Right ventricle myocardium superior (tissue), 1 donor: ENCODE results near the gene AREG. TPM values are rescaled to one million over a fixed set of nuclear protein-coding genes. Genes with fewer than 3 reads are reported as not detected.

Experiments used
- ATAC-seq: fragments of 200-7000 bp; cut with Tn5 transposase; one replicate; pipeline ENCODE4 v1.9.1; 2020; ENCODE audit warnings: mild to moderate bottlenecking; ENCODE audit not compliant: poor library complexity
- DNase-seq: peaks from one replicate; pipeline ENCODE4 v3.0.0-alpha.2; 2020
- intact Hi-C: fragments of 100-400 bp; cut with DNase I; formaldehyde crosslinking; loops from one replicate; pipeline ENCODE4 v1.11.2; 2022
- total RNA-seq: library from RNA; stranded (reverse); fragmentation: NEBNext Ultra II Directional; extraction: Animal tissue kit (Norgen Biotek cat#: 25700); gene quantifications from one replicate; pipeline ENCODE4 v1.2.1, GENCODE V29; 2021
- donor health status: DM: no; HTN: yes; CAD: no; lungs with severe emphysema.

The AREG gene
- total RNA-seq, 1 donor from 2014 or later, result 0.75 TPM

DNA sequence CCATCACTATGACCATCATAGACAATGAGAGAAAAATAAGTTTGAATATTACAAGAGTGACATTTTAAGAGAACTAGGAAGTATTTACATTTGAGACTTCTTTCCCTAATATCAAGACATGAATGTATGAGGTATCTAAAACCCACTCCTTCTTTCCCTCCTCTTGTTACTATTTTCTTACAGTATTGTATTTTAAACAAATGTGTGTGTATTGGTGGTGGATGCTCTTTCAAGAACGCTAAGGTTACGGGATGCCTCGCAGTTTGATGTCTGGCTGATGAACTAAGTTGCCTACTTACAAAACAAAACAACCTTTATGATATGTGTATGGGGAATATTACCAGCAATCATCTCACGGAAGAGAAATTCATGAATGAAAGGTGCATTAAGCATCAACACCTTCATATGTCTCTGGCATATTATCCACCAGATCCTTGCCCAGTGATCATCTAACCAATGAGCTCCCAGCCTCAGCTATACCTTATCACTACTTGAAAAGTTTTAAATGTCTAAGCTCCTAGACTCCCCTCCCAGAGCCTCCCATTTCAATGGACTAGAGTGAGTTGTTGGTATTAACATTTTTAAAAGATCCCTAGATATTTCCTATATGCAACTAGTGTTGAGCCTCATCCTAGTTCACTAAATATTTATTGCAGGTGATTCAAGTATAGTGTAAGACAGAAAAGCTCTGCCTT is 10.6 kb downstream of the AREG start:
- DNase-seq (no peak), ATAC-seq (no peak)
- intact Hi-C loops, result no loop called here

- DNase-seq (no peak), ATAC-seq (no peak)
Observed at GRCh38 chr4:74456056-74456744, 11.3 kb downstream of the AREG start.

DNA sequence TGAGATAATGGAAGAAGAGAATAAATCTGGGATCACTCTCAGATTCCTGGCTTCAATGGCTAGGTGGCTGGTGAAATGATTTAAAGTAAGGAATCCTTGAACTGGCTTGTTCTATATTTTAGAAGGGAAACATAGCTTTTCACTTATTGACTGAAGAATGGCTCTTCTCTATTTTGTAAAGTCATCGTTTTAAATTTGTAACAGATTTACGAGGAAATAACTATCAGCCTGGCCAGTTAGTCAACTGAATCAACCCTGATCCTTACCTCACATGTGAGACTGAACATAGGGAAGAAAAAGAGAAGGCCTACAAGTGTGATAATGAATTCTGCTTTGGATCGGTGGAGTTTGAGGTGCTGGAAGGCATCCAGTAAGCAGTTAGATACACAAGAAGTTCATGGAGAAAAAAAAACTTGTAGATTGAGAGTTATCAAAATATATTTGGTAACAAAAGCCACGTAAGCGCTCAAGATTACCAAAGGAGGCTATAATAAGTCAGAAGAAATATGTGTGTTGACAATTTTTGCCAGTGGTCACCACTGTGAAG is 12.0 kb downstream of the AREG start:
- ATAC-seq (no peak), DNase-seq (no peak)
- intact Hi-C loops, result no loop called here

More at GRCh38 chr4:74456056-74456744, 11.3 kb downstream of the AREG start:
- intact Hi-C loops, result no loop called here

DNA sequence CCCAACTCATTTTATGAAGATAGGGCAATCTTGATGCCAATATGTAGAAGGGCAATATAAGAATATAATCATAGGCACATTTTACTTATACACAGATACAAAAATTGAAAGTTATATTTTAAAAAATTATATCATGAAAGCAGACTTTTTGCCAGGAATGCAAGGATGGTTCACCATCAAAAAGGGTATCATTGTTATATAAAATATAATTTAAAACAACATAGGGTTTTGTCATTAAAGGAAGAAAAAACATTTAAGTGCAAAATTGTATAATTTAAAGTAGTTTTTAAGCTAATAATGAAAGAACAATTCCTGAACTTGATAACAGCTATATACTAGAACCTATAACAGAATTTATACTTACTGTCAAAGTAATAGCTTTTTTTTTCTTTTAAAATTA is 15.9 kb downstream of the AREG start:
- DNase-seq, result no peak
- intact Hi-C loops, result no loop called here
- ATAC-seq, result no peak

DNA sequence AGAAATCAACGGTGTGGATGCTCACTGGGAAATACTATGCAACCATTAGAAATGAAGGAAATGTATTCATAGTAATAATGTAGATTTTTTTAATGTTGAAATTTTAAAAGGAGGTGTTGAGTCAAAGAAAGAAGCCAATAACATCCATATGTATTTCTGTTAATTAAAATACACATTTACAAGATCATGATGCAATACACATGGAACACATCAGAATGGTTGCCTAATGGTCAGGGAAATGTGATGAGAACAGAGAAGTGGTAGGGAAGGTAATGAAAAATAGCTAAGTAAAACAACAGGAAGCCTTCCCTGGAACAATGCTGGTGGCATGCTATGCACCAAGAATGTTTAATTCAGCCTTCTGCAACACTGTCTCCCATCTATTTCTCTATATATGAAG is 18.2 kb downstream of the AREG start:
- DNase-seq (no peak), ATAC-seq (no peak)
- intact Hi-C loops, result no loop called here

DNA sequence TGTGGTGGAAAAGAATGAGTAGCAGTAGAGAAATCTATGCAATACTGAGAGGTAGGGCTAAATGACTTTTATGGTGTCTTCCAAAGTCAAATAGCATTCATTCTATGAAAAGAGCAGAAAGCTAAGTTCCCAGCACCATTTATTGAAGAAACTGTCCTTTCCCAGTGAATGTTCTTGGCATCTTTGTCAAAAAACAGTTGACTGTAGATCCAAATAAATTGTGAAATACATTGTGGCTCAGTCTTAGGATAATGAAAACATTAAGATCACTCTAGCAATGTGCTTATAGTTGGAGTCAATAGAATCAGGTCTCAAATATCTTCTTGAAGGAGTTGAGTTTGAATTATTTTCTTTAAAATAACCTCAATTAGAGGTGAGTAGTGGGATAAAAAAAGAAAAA is 19.4 kb downstream of the AREG start:
- intact Hi-C loops, result no loop called here
- ATAC-seq (no peak), DNase-seq (no peak)

- ATAC-seq (no peak), DNase-seq (no peak)
- intact Hi-C loops, result no loop called here
Observed at GRCh38 chr4:74466242-74466641, 21.3 kb downstream of the AREG start.

GRCh38 chr4:74471264-74471663 is 26.3 kb downstream of the AREG start:
- intact Hi-C loops, result no loop called here
- no peak for DNase-seq
- no peak for ATAC-seq

- ATAC-seq (peak; percentile 86), DNase-seq (no peak)
- intact Hi-C loops, result no loop called here
Observed at GRCh38 chr4:74473155-74473811, 28.3 kb downstream of the AREG start.

DNA sequence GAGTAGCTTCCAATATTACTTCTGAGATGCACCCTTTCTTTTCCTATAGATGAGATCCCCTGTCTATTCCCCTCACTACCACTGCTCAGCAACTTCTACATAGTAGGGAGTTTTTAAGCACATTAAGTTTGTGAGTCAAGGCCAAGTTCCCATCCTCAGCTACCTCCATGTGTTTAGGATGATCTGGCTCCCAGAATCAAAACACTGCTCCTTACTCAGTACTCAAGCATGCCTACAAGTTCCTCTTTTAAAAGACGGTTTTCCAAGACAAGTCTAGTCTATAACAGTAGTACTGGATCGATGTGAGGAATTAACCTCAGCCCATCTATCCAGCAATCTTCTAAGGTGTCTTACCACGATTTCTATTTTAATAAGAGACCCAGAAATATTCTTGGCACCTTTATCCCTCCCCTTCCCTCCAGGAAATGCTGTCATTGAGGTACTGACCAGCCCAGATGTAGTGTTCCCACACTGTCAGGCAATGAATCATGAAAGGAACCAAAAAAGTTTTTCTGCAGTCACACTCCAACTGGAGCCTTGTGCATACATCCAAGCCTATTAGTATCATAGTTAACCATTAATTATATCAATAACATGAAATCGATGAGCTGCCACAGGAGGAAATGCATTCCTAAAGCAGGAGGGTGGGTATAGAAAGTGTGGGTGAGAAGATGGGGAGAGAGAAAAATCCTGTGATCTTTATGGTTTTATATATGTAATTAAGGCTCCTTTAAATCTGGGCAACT is 29.6 kb downstream of the AREG start:
- ATAC-seq (no peak), DNase-seq (no peak)
- intact Hi-C loops, result no loop called here

DNA sequence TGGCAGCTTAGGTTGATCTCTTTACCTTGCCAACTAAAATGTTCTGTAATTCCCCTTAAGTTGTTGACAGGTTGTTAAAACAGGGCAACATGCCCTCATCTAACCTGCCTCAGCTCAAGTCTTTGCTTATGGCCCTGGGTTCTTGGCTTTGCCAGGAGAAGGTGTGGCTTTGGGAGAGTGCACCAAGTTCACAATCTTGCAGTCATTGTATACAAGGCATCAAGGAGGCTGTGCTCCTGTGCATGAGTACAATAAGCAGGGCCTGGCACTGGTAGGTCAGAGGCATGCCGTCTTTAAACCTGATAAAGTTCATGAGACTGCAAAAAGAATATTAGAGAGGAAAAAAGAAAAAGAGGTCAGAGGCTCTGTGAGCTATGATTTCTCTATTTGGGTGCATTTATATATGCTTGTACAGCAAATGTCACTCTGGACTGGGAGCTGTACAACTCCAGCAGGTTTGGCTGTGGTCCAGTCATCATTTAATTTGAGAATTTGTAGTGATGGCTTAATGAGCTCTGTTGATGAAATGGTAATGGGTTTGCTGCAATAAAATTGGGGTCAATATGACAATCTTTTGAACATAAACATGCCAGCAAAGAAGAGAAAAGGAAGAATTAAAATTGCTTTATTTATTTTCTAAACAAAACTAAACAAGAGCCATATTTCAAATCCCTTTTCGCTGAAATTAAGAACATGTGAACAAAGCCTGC is 30.3 kb downstream of the AREG start:
- intact Hi-C loops, result no loop called here
- DNase-seq (no peak), ATAC-seq (peak; percentile 51)

DNA sequence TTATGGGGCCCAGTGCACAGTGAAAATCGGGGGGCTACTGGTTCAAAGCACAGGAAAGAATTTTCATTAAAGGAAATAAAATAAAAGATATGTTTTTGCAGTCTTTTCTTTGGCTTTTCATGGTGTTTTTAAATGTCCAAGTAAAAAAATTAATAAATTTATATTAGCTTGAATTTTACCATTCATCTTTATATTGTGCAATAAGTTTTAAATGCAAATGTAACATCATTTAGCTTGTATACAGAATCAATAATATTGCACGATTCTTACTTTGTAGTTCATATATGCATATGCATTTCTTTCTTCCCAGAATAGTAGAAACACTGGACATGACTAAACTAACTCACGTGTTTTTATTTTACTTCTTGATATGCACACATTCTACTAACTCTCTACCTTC is 31.0 kb downstream of the AREG start:
- intact Hi-C loops, result no loop called here
- ATAC-seq (no peak), DNase-seq (no peak)

DNA sequence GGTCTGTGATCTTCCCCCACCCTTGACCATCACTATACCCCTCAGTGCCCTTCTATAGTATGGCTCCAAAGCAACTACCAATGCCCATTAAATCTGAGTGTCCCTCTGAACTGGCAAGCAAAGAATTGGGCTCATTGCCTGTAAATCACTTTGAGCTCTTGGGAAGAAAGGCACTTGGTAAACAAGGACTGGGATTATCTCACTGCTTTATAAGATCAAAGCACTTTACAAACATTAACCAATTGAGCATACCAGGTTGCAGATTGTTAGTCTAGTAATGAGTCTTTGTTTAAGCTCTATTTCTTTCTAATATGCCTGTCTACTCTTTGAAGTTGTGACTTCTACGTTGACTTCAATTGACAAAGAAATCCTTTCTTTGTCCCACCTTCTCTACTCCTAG is 34.1 kb downstream of the AREG start:
- DNase-seq, result no peak
- intact Hi-C loops, result no loop called here
- no peak for ATAC-seq

DNA sequence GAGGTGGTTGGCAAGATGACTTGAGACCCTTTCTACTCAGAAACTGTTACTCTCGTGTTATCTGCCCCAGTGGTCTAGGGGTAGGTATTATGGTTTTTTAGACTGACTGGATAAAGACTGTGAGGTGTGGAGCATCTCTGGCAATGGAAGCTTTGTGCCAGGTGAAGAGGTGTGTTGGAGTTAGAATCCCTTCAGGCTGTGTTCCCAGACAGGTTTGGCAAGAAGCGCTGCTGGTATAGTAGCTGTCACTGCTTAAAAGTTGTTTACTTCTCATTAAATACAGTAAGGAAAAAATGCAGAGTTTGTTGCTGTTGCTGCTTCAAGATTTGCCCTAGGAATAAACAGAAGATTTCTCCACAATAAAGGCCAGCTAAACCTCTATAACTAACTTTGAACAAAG is 35.3 kb downstream of the AREG start:
- DNase-seq, result no peak
- intact Hi-C loops, result no loop called here
- ATAC-seq, result no peak

DNA sequence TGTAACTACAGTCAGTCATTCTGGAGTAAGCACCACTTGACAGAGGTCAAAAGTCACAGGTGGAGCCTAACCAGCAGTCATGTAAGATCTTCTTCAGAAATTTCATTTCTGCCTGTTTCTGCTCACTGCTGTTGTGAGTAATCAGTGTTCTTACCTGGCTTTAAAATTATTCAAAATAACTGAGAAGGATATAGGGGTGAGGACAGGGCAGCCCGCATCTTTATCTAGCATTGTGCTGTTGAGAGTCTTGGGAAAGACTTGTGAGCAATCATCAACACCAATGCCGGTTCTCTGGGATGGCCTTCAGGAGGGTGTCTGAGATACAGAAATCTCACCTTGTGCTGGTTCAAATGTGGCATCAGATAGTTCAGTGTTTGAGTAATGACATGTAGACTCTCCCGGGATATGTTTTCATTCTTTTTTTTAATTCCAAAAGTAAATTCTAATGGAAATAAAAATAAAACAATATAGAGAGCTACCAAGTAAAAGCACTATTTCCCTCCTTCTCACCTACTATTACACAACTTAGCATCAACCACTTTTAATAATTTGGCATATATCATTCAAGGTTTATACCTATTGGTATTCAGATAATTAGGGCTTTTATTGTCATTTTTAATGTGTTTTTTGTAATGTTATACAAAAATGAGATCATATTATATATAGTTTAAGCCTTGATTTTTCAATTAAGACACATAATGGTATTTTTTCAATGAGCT is 37.1 kb downstream of the AREG start:
- ATAC-seq, result no peak
- intact Hi-C loops, result no loop called here
- no peak for DNase-seq

DNA sequence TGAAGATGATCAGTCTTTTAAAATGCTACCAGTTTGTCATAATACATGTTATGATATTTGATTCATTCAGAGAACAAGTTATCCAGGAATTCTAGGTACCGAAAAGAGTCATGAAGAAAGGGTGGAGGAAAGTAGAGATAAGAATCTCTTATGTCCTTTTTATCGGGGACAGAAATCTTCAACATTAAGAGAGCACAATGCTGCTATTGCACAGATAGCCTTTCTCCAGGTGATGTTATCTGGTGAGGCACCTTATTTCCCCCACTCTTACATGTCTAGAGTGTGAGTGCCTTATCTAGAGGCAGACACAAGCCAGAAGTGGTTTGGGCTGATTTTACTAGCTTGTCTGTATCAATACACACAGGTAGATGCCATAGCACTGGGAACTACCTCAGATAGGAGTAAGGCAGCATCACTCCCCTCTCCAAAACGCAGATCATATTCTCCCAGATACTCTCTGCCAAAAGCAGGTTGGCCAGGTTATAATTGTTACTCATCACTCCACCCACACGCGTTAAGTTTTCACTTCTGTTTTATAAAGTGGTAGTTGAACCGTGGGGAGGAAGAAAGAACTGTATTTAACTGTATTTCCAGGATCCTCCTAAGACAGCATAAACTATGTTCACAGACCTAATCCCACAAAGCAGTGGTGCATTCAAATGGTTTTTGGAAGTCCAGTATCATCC is 38.4 kb downstream of the AREG start:
- DNase-seq (no peak), ATAC-seq (no peak)
- intact Hi-C loops, result no loop called here

DNA sequence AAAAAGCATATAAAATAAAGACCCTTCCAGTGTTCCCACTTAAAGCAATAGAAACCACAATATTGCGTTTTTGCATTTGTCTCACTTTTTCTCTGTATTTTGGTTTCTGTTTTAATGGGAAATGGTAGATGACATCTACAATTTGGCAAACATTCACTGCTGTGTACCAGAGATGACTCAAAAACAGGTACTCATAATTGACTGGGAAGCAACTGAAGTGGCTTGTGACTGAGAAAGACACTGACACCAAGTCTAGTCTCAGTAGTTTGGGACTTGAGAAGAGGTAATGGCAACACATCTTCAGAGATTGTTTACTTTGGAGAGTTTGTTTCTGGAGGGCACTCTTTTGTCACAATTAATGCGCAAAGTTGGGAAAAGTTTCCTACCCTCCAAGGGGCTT is 42.0 kb downstream of the AREG start:
- ATAC-seq (no peak), DNase-seq (no peak)
- intact Hi-C loops, result no loop called here
